Mesenteric fat pad (tissue), 1 donor: ENCODE results near the gene HAPLN2. TPM values are rescaled to one million over a fixed set of nuclear protein-coding genes. Genes with fewer than 3 reads are reported as not detected.

Experiments
- DNase-seq: peaks from one replicate; pipeline ENCODE4 v3.0.0-alpha.2; 2020; ENCODE audit warnings: low spot score
- total RNA-seq: library from RNA; stranded (reverse); fragmentation: NEBNext Ultra II Directional; extraction: Animal tissue kit (Norgen Biotek cat#: 25700); gene quantifications from one replicate; pipeline ENCODE4 v1.2.1, GENCODE V29; 2021
- donor health status: DM: yes; HTN: yes; CAD: no.

The HAPLN2 gene
- total RNA-seq, 1 donor from 2014 or later = 0.35 TPM

GRCh38 chr1:156660752-156661112 is 41.5 kb downstream of the HAPLN2 start:
- DNase-seq = no peak

GRCh38 chr1:156662005-156662799 is 43.0 kb downstream of the HAPLN2 start:
- no peak for DNase-seq

DNA sequence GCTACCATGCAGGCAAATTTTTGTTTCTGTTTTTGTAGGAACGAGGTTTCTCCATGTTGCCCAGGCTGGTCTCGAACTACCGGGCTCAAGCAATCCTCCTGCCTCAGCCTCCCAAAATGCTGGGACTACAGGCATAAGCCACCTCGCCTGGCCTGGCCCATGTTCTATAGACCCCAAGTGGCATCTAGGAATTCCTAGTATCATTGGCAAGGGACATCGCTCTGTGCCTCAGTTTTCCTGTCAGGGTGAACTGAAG is 43.5 kb downstream of the HAPLN2 start:
- DNase-seq = no peak

GRCh38 chr1:156663178-156663577 is 44.0 kb downstream of the HAPLN2 start:
- DNase-seq = no peak

GRCh38 chr1:156664046-156664766 is 45.0 kb downstream of the HAPLN2 start:
- DNase-seq = no peak

- no peak for DNase-seq
Observed at GRCh38 chr1:156664767-156665411, 45.7 kb downstream of the HAPLN2 start.

- no peak for DNase-seq
Observed at GRCh38 chr1:156665539-156665938, 46.3 kb downstream of the HAPLN2 start.

- DNase-seq = no peak
Observed at GRCh38 chr1:156666862-156667609, 47.8 kb downstream of the HAPLN2 start.

DNA sequence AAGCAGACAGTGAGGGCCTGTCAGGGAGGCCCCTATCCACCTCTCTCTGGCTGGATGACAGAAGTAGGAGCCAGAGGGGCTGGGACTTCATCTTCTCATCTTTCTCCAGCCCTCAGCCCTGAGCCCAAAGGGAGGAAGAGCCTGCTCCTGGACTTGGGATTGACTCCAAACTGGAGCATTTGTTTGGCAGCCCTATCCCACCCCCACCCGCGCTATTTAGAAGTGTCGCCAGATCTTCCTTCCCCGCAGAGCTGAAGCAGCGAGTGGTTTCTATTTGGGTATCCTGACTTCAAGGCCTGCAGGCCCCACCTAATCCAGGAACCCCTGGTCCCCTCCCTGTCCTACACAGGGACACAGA is 48.4 kb downstream of the HAPLN2 start:
- no peak for DNase-seq

GRCh38 chr1:156667968-156668709 is 48.9 kb downstream of the HAPLN2 start:
- no peak for DNase-seq

DNA sequence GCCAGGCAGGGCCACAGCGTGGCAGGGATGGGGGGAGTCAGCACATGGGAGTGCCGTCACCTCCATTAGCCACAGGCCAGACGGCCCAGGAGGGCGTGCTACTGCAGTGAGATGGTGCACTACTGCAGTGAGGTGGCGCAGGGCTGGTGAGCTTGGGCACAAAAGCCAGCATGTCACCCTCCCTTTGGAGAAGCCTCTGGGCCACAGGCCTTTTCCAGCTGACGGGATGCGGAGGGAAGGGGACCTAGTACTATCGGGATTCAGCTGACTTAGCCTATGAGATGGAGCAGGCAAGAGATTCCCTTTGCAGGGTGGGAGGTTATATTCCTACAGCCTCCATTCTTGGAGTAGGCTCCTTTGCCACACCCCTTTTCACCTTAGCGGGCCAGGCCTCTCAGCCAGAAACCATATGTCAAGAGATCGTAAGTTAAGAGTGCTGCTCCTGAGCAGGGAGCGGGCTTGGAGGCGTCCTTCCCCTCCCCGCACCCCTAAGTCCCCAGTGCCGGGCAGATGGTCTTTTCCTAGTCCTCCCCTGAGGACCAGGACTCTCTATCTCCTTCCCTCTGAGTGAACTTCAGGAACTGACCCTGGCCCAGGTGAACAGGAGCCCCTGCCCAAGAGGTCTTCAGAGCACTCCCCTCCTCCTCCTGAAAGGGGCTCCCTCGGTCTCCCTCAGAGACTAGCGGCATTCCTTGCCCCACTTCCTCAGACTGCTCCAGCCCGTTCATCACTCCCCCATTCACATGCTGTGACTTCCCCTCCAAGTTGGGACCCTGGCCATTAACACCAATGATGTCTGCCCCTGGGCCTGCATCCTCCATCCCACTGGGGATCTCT is 49.8 kb downstream of the HAPLN2 start:
- DNase-seq = no peak

DNA sequence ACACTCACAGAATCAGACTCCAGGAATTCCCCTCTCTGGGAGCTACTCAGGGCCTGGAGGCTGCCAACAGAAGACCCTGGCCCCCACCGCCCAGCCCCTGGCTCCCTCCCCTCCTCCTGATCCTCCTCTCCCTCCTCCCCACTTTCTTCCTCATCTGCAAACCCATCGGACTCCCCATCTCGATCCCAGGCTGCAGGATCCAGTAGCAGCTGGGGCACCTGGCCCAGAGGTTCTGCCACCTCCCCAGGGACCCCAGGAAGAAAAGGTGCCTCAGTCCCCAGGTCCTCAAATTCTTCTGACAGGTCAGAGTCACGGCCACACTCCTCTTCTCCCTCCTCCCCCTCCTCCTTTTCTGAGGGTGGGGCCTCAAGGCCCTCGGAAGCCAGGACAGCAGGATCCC is 50.6 kb downstream of the HAPLN2 start:
- DNase-seq = no peak

DNA sequence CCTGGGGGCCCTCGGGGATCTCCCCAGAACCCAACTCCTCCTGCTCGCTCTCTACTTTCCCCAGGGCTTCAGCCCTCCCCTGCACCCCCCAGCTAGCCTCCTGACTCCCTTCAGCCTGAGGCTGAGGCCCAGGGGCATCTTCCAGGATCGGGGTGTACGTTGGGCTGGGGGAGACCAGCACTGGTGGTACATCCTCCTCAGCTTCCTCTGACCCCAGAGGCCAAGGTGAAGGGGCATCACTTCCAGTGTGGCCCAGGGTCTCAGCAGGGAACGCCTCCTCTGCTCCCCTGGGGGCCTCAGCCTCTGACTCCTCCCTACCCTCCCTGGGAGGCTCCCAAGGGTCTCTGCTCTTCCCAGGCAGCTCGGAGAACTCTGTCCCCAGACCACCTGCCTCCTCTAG is 51.1 kb downstream of the HAPLN2 start:
- DNase-seq = no peak

- DNase-seq = no peak
Observed at GRCh38 chr1:156670791-156671190, 51.6 kb downstream of the HAPLN2 start.

- DNase-seq = no peak
Observed at GRCh38 chr1:156671804-156672203, 52.6 kb downstream of the HAPLN2 start.

DNA sequence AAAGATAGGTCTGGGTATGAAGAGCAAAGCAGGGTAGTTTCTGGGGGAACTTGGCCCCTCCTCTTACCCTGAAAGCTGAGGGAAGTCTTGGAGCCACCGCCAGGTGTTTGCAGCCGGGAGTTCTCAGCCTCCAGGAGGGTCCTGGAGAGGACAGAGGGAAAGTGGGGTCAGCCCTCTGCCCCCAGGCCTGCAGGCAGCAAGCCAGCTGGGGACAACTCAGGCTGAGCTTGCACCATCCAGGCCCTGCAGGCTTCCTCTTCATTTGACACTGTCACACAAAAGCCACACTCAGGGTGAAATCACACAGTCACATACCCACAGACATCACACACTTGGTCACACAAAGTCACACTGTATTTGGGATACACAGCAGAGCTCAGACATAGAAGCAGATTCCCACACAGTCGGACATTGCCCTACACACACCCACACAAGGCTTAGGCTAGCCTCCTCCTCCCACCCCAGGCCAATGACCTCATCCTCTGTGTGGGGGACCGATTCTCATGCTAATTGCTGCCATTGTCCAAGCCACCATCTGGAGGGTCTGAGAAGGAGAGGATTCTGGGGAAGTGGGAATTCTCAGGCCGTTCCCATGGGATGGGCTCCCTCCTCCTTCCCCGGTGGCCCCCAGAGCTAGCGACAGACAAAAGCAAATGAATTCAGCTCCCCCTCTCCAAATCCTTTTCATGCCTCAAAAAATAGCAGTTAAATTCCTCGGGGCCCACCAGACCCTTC is 54.3 kb downstream of the HAPLN2 start:
- DNase-seq = no peak
